HCT116 (cell line): ENCODE data around the gene GTF2IRD1. TPM values are rescaled to one million over a fixed set of nuclear protein-coding genes. Genes with fewer than 3 reads are reported as not detected.

Source experiments
- ATAC-seq: fragments of 200-7000 bp; cut with Tn5 transposase; 2 replicates; pipeline ENCODE4 v1.9.1; 2020; ENCODE audit warnings: mild to moderate bottlenecking, moderate library complexity
- BruUV-seq: library from RNA; stranded (reverse); fragments of 400-500 nt; replicated peaks from 2 replicates; lab custom pipeline; 2021; lab: Mats Ljungman, UMichigan
- CTCF ChIA-PET: fragments of 300-600 bp; sonication (Branson Sonifier 250); formaldehyde crosslinking; loops from one replicate; lab custom pipeline; 2021; ENCODE audit warnings: antibody characterized with exemption; lab: Charles Lee
- POLR2A ChIA-PET: fragments of 300-600, 350-600 bp; sonication (Branson Sonifier 250); formaldehyde crosslinking; loops from one replicate; lab custom pipeline; 2021; ENCODE audit warnings: antibody characterized with exemption; lab: Charles Lee
- RAD21 ChIA-PET, 2 experiments: fragments of 300-600 bp; sonication (Branson Sonifier 250); formaldehyde crosslinking; loops; one replicate each; lab custom pipeline; 2023; ENCODE audit warnings: low total read pairs in 2 of 2; ENCODE audit not compliant: uncharacterized antibody in 2 of 2, unreplicated experiment in 2 of 2, low non-redundant PET in 1 of 2; lab: Charles Lee
- DNase-seq: peaks from one replicate; pipeline ENCODE4 v3.0.0-alpha.2; 2010; ENCODE audit warnings: low read depth, low spot score
- H2AFZ ChIP-seq: fragments of 200-600 bp; shearing (Covaris generic), sonication (generic); 2 replicates; pipeline ENCODE4 v1.6.1; 2017; ENCODE audit warnings: low read depth, mixed run types, mixed read lengths, antibody characterized with exemption, low read length; ENCODE audit not compliant: poor library complexity, severe bottlenecking
- H3K27ac ChIP-seq: 2 replicates; pipeline ENCODE4 v1.5.1; 2012; ENCODE audit warnings: low read depth, low read length
- H3K27me3 ChIP-seq: fragments of 200-600 bp; sonication (generic); 2 replicates; pipeline ENCODE4 v1.6.1; 2016; ENCODE audit warnings: mixed run types, low read length, mixed read lengths; ENCODE audit not compliant: insufficient read depth
- H3K36me3 ChIP-seq, 2 experiments: fragments of 200-500 bp in 1 of 2; fragments of 200-600 bp in 1 of 2; sonication (Bioruptor generic) in 1 of 2; sonication (generic) in 1 of 2; 2 replicates each; pipeline versions ENCODE4 v1.5.1 to v1.6.1; 2014 to 2016; ENCODE audit warnings: low read length in 2 of 2, inconsistent platforms in 1 of 2, mixed read lengths in 1 of 2, mixed run types in 1 of 2; ENCODE audit not compliant: insufficient read depth in 2 of 2, control insufficient read depth in 1 of 2
- H3K4me1 ChIP-seq, 2 experiments: fragments of 200-600 bp in 1 of 2; sonication (generic) in 1 of 2; 2 replicates each; pipeline versions ENCODE4 v1.5.1 to v1.6.1; 2012 to 2017; ENCODE audit warnings: low read length in 2 of 2, inconsistent platforms in 1 of 2, mild to moderate bottlenecking in 1 of 2, mixed read lengths in 1 of 2, mixed run types in 1 of 2, moderate library complexity in 1 of 2; ENCODE audit not compliant: insufficient read depth in 2 of 2, control insufficient read depth in 1 of 2
- H3K4me2 ChIP-seq: fragments of 200-600 bp; sonication (generic); 2 replicates; pipeline ENCODE4 v1.6.1; 2017; ENCODE audit warnings: mixed run types, low read length, mixed read lengths
- H3K4me3 ChIP-seq, 2 experiments: fragments of 200-600 bp in 1 of 2; sonication (generic) in 1 of 2; replicated peaks in 1 of 2; 2 replicates each; pipeline ENCODE4 v1.5.1; 2011 to 2016; ENCODE audit warnings: low read length in 2 of 2, control low read depth in 1 of 2, low read depth in 1 of 2, mild to moderate bottlenecking in 1 of 2, mixed read lengths in 1 of 2, mixed run types in 1 of 2
- H3K79me2 ChIP-seq: fragments of 200-600 bp; sonication (generic); 2 replicates; pipeline ENCODE4 v1.6.1; 2017; ENCODE audit warnings: mild to moderate bottlenecking, mixed run types, low read length, moderate library complexity, mixed read lengths; ENCODE audit not compliant: insufficient read depth
- H3K9ac ChIP-seq: fragments of 200-600 bp; sonication (generic); 2 replicates; pipeline ENCODE4 v1.6.1; 2016; ENCODE audit warnings: low read length, mixed read lengths
- H3K9me2 ChIP-seq: fragments of 200-600 bp; sonication (generic), shearing (Covaris generic); 2 replicates; pipeline ENCODE4 v1.6.1; 2017; ENCODE audit warnings: mixed run types, mild to moderate bottlenecking, moderate library complexity; ENCODE audit not compliant: insufficient read depth
- H3K9me3 ChIP-seq, 2 experiments: fragments of 200-500 bp in 1 of 2; fragments of 200-600 bp in 1 of 2; sonication (Bioruptor generic) in 1 of 2; sonication (generic) in 1 of 2; 2 replicates each; pipeline ENCODE4 v1.6.1; 2014 to 2017; ENCODE audit warnings: low read length in 2 of 2, mixed read lengths in 2 of 2, inconsistent platforms in 1 of 2, low read depth in 1 of 2, mild to moderate bottlenecking in 1 of 2, mixed run types in 1 of 2, moderate library complexity in 1 of 2; ENCODE audit not compliant: control insufficient read depth in 1 of 2, insufficient read depth in 1 of 2
- H4K20me1 ChIP-seq: fragments of 200-600 bp; sonication (generic), shearing (Covaris generic); 2 replicates; pipeline ENCODE4 v1.6.1; 2017; ENCODE audit warnings: mixed run types, mild to moderate bottlenecking, moderate library complexity; ENCODE audit not compliant: insufficient read depth
- CBX3 ChIP-seq: IDR thresholded peaks from 2 replicates; pipeline ENCODE4 v1.6.1; 2012; ENCODE audit warnings: low read depth
- CEBPB ChIP-seq: IDR thresholded peaks from 2 replicates; pipeline ENCODE4 v1.6.1; 2012; ENCODE audit warnings: low read depth
- CTCF ChIP-seq, 3 experiments: fragments of 200-600 bp in 1 of 3; sonication (generic) in 1 of 3; IDR thresholded peaks in 2 of 3; conservative IDR thresholded peaks in 1 of 3; 2 replicates each; pipeline ENCODE4 v1.5.1; 2012 to 2017; ENCODE audit warnings: low read depth in 2 of 3, low read length in 2 of 3, antibody characterized with exemption in 1 of 3, borderline replicate concordance in 1 of 3, control low read depth in 1 of 3, mild to moderate bottlenecking in 1 of 3, mixed read lengths in 1 of 3, mixed run types in 1 of 3, moderate library complexity in 1 of 3; ENCODE audit not compliant: insufficient read depth in 1 of 3
- EGR1 ChIP-seq: IDR thresholded peaks from 2 replicates; pipeline ENCODE4 v1.6.1; 2012; ENCODE audit warnings: low read depth
- ELF1 ChIP-seq: IDR thresholded peaks from 2 replicates; pipeline ENCODE4 v1.6.1; 2012; ENCODE audit warnings: low read depth, borderline replicate concordance
- EZH2phosphoT487 ChIP-seq: fragments of 200-600 bp; IDR thresholded peaks from 2 replicates; pipeline ENCODE4 v1.6.1; 2018; ENCODE audit warnings: antibody characterized with exemption, borderline replicate concordance
- FOSL1 ChIP-seq: IDR thresholded peaks from 2 replicates; pipeline ENCODE4 v1.6.1; 2012; ENCODE audit warnings: low read depth
- JUND ChIP-seq: IDR thresholded peaks from 2 replicates; pipeline ENCODE4 v1.6.1; 2012
- RAD21 ChIP-seq: IDR thresholded peaks from 2 replicates; pipeline ENCODE4 v1.6.1; 2012; ENCODE audit warnings: low read depth, mild to moderate bottlenecking
- REST ChIP-seq: IDR thresholded peaks from 2 replicates; pipeline ENCODE4 v1.6.1; 2012; ENCODE audit warnings: low read depth
- SIN3A ChIP-seq: IDR thresholded peaks from 2 replicates; pipeline ENCODE4 v1.6.1; 2012; ENCODE audit warnings: low read depth
- SRF ChIP-seq: IDR thresholded peaks from 2 replicates; pipeline ENCODE4 v1.6.1; 2012; ENCODE audit warnings: low read depth
- TCF7L2 ChIP-seq: IDR thresholded peaks from 2 replicates; pipeline ENCODE4 v1.7.0; 2011; ENCODE audit warnings: borderline replicate concordance, inconsistent platforms; ENCODE audit not compliant: insufficient read depth, insufficient read length; ENCODE audit errors: extremely low read depth
- ZFX ChIP-seq: fragments of 450-650 bp; IDR thresholded peaks from 2 replicates; pipeline ENCODE4 v1.6.1; 2017
- intact Hi-C: fragments of 100-400 bp; cut with micrococcal nuclease; formaldehyde crosslinking; loops from 2 replicates; pipeline ENCODE4 v1.10.0; 2022
- total RNA-seq: library from RNA; stranded (reverse); gene quantifications from one replicate; pipeline ENCODE4 v1.2.1, GENCODE V29; 2021; ENCODE audit not compliant: unreplicated experiment

The GTF2IRD1 gene
- total RNA-seq, 1 experiment from 2014 or later: 34.5 TPM

GRCh38 chr7:74554178-74554577 lies 100.5 kb downstream of the GTF2IRD1 start:
- peaks cover 3 to 9% of the 10 kb centered on the region in 2 experiments; a peak in 3 of 4 replicates for H3K36me3 ChIP-seq
- H3K27me3 ChIP-seq: no peaks in the 10 kb centered on the region

More at GRCh38 chr7:74554178-74554577, 100.5 kb downstream of the GTF2IRD1 start:
- Histone ChIP-seq H3K4me3 (no peak overlapping the region), H3K4me2 (no peak overlapping the region), H4K20me1 (no peaks in the 10 kb centered on the region), H2AFZ (no peak overlapping the region), H3K27ac (no peak overlapping the region), H3K4me1 (no peaks in the 10 kb centered on the region), H3K9me3 (no peaks in the 10 kb centered on the region), H3K9me2 (no peaks in the 10 kb centered on the region), H3K9ac (no peak overlapping the region), H3K79me2 (no peaks in the 10 kb centered on the region)
- RAD21 ChIA-PET: no interaction called here
- CTCF ChIA-PET: no interaction called here
- TF ChIP-seq CEBPB: no peak
- no peak for TF ChIP-seq REST
- no peak for TF ChIP-seq CBX3
- TF ChIP-seq EGR1: no peak
- no peak for TF ChIP-seq RAD21
- no peak for TF ChIP-seq FOSL1
- no peak for TF ChIP-seq EZH2phosphoT487
- no peak for TF ChIP-seq SIN3A
- no peak for TF ChIP-seq SRF
- no peak for TF ChIP-seq CTCF (IDR thresholded peaks at IDR 0.05 in 2 of 3, conservative IDR thresholded peaks at IDR 0.05 in 1 of 3; ENCODE audit: borderline replicate concordance in 1 of 3, insufficient read depth in 1 of 3, low read depth in 2 of 3, low read length in 2 of 3)
- no peak for TF ChIP-seq ZFX
- TF ChIP-seq ELF1: no peak
- TF ChIP-seq TCF7L2: no peak
- TF ChIP-seq JUND: no peak
- BruUV-seq: no TSS peak
- POLR2A ChIA-PET: no interaction called here
- DNase-seq (no peak), ATAC-seq (no peak)
- intact Hi-C loops: no loop called here
